HepG2 (cell line): ENCODE results near the gene CARMIL3. TPM values are rescaled to one million over a fixed set of nuclear protein-coding genes. Genes with fewer than 3 reads are reported as not detected.
A peak's percentile ranks its signal among the peaks of the same experiment; 100 is the strongest.

Experiments used
- AGO2 ChIP-seq: fragments of 200-400 bp; formaldehyde crosslinking; optimal IDR thresholded peaks from 2 replicates; pipeline ENCODE3; 2017; ENCODE audit warnings: mild to moderate bottlenecking, low read depth, low read length, moderate library complexity
- MATR3 ChIP-seq: sonication (generic); formaldehyde crosslinking; IDR thresholded peaks from 2 replicates; pipeline ENCODE4 v1.4.0; 2020; ENCODE audit warnings: missing genetic modification reagents
- NFKBIZ ChIP-seq: IDR thresholded peaks from 2 replicates; pipeline ENCODE4 v1.6.1; 2018; ENCODE audit warnings: missing genetic modification reagents, missing compliant biosample characterization
- PHF21A ChIP-seq: sonication (generic); formaldehyde crosslinking; IDR thresholded peaks from 2 replicates; pipeline ENCODE4 v1.5.0; 2020; ENCODE audit warnings: mild to moderate bottlenecking, missing genetic modification reagents
- SKI ChIP-seq: fragments of 450-650 bp; IDR thresholded peaks from one replicate; pipeline ENCODE4 v1.6.1; 2018; ENCODE audit warnings: mild to moderate bottlenecking; ENCODE audit not compliant: partially characterized antibody
- SRSF9 ChIP-seq: fragments of 200-400 bp; formaldehyde crosslinking; IDR thresholded peaks from 2 replicates; pipeline ENCODE4 v1.6.1; 2018; ENCODE audit warnings: borderline replicate concordance, mild to moderate bottlenecking, low read depth, low read length; ENCODE audit not compliant: insufficient read depth, poor library complexity, severe bottlenecking
- SYNCRIP ChIP-seq: fragments of 200-400 bp; formaldehyde crosslinking; IDR thresholded peaks from 2 replicates; pipeline ENCODE4 v1.6.1; 2018; ENCODE audit warnings: mild to moderate bottlenecking, low read depth, low read length; ENCODE audit not compliant: insufficient read depth
- TCF12 ChIP-seq, 2 experiments: fragments of 450-650 bp in 1 of 2; sonication (generic) in 1 of 2; formaldehyde crosslinking in 1 of 2; IDR thresholded peaks; 2 replicates each; pipeline versions ENCODE4 v1.6.1 to v1.8.0; 2017 to 2022; ENCODE audit warnings: antibody characterized with exemption in 1 of 2, mild to moderate bottlenecking in 1 of 2, missing genetic modification reagents in 1 of 2, moderate library complexity in 1 of 2
- ZIK1 ChIP-seq: sonication (generic); formaldehyde crosslinking; IDR thresholded peaks from 2 replicates; pipeline ENCODE4 v1.5.0; 2020; ENCODE audit warnings: mild to moderate bottlenecking, low read depth, missing genetic modification reagents, borderline replicate concordance
- ZNF17 ChIP-seq: sonication (generic); formaldehyde crosslinking; IDR thresholded peaks from 2 replicates; pipeline ENCODE4 v1.5.0; 2020; ENCODE audit warnings: mild to moderate bottlenecking, missing genetic modification reagents
- ZNF850 ChIP-seq: sonication (generic); formaldehyde crosslinking; conservative IDR thresholded peaks from 2 replicates; pipeline ENCODE4 v1.9.0; 2021; ENCODE audit warnings: mild to moderate bottlenecking, missing genetic modification reagents
- polyA plus RNA-seq, 8 experiments: library from polyadenylated mRNA; depleted of rRNA in 3 of 8; stranded (reverse) in 7 of 8; unstranded in 1 of 8; fragments of >200 nt; fragmentation: Illumina TruSeq in 4 of 8; extraction: Trizol in 4 of 8; gene quantifications; 2 replicates each; pipeline versions ENCODE4 v1.2.1 to v1.2.3, GENCODE V29; 2011 to 2016; ENCODE audit warnings: low read depth in 4 of 8, missing spikeins in 1 of 8, mixed read lengths in 1 of 8; ENCODE audit not compliant: insufficient read depth in 1 of 8
- total RNA-seq, 5 experiments: library from RNA; depleted of rRNA; stranded (reverse); fragments of >200 nt; fragmentation: Illumina TruSeq; extraction: Trizol; gene quantifications; 2 replicates each; pipeline ENCODE4 v1.2.3, GENCODE V29; 2016; ENCODE audit warnings: low read depth in 1 of 5
- TF ChIP-seq, protein P1 (sequence below): sonication (generic); formaldehyde crosslinking; IDR thresholded peaks from one replicate; pipeline ENCODE4 v1.5.1; 2020; ENCODE audit warnings: mild to moderate bottlenecking, missing genetic modification reagents; ENCODE audit errors: not compliant biosample characterization
- TF ChIP-seq, protein P2 (sequence below): sonication (generic); formaldehyde crosslinking; IDR thresholded peaks from 2 replicates; pipeline ENCODE4 v1.5.1; 2020; ENCODE audit warnings: missing genetic modification reagents, mild to moderate bottlenecking, borderline replicate concordance
- TF ChIP-seq, protein P3 (sequence below): sonication (generic); formaldehyde crosslinking; IDR thresholded peaks from 2 replicates; pipeline ENCODE4 v1.5.1; 2020; ENCODE audit warnings: mild to moderate bottlenecking, missing genetic modification reagents, borderline replicate concordance
- TF ChIP-seq, protein P4 (sequence below): sonication (generic); formaldehyde crosslinking; IDR thresholded peaks from 2 replicates; pipeline ENCODE4 v1.4.0; 2020; ENCODE audit warnings: missing genetic modification reagents, borderline replicate concordance
- TF ChIP-seq, protein P5 (sequence below): sonication (generic); formaldehyde crosslinking; IDR thresholded peaks from 2 replicates; pipeline ENCODE4 v1.8.1; 2023; ENCODE audit warnings: mild to moderate bottlenecking, missing genetic modification reagents, borderline replicate concordance

Gene CARMIL3
- total and polyA plus RNA-seq, 2 of the 13 experiments (the other 11 are each of a cell fraction or from before 2014, with no cell fraction given), result 0.27 to 0.55 TPM

DNA sequence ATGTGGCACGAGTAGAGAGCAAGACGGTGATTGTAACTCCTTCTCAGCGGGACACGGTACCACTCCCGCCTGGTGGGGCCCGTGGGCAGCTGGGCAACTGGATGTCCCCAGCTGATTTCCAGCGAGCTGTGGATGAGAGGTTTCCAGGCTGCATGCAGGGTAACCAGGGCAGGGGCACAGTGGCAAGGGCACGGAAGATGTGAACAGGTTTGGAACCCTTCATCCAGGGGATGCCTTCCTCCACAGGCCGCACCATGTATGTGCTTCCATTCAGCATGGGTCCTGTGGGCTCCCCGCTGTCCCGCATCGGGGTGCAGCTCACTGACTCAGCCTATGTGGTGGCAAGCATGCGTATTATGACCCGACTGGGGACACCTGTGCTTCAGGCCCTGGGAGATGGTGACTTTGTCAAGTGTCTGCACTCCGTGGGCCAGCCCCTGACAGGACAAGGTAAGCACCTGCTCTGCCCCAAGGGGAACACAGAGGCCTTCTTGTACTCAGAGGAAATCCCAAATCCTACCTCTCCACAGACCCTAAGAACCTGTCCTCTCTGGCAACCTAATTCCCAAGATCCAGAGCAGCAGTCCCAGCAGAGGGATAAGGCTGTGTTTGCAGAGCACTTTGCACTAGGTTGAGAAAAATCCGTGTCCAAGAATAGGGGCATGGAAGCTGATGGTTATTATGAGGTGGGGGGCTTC is 46.6 kb downstream of the CARMIL3 start (continued):
- TF ChIP-seq, protein P1, sequence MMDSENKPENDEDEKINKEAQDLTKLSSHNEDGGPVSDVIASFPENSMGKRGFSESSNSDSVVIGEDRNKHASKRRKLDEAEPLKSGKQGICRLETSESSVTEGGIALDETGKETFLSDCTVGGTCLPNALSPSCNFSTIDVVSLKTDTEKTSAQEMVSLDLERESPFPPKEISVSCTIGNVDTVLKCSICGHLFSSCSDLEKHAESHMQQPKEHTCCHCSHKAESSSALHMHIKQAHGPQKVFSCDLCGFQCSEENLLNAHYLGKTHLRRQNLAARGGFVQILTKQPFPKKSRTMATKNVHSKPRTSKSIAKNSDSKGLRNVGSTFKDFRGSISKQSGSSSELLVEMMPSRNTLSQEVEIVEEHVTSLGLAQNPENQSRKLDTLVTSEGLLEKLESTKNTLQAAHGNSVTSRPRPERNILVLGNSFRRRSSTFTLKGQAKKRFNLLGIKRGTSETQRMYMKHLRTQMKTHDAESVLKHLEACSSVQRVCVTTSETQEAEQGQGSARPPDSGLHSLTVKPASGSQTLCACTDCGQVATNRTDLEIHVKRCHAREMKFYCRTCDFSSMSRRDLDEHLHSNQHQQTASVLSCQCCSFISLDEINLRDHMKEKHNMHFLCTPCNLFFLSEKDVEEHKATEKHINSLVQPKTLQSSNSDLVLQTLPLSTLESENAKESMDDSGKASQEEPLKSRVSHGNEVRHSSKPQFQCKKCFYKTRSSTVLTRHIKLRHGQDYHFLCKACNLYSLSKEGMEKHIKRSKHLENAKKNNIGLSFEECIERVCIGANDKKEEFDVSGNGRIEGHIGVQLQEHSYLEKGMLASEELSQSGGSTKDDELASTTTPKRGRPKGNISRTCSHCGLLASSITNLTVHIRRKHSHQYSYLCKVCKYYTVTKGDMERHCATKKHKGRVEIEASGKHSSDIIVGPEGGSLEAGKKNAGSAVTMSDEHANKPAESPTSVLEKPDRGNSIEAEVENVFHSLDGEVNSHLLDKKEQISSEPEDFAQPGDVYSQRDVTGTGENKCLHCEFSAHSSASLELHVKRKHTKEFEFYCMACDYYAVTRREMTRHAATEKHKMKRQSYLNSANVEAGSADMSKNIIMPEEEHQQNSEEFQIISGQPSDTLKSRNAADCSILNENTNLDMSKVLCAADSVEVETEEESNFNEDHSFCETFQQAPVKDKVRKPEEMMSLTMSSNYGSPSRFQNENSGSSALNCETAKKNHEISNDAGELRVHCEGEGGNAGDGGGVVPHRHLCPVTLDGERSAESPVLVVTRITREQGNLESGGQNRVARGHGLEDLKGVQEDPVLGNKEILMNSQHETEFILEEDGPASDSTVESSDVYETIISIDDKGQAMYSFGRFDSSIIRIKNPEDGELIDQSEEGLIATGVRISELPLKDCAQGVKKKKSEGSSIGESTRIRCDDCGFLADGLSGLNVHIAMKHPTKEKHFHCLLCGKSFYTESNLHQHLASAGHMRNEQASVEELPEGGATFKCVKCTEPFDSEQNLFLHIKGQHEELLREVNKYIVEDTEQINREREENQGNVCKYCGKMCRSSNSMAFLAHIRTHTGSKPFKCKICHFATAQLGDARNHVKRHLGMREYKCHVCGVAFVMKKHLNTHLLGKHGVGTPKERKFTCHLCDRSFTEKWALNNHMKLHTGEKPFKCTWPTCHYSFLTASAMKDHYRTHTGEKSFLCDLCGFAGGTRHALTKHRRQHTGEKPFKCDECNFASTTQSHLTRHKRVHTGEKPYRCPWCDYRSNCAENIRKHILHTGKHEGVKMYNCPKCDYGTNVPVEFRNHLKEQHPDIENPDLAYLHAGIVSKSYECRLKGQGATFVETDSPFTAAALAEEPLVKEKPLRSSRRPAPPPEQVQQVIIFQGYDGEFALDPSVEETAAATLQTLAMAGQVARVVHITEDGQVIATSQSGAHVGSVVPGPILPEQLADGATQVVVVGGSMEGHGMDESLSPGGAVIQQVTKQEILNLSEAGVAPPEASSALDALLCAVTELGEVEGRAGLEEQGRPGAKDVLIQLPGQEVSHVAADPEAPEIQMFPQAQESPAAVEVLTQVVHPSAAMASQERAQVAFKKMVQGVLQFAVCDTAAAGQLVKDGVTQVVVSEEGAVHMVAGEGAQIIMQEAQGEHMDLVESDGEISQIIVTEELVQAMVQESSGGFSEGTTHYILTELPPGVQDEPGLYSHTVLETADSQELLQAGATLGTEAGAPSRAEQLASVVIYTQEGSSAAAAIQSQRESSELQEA (CRISPR knock-in tag), result peak; percentile 28
- no peak for TF ChIP-seq PHF21A
- TF ChIP-seq, protein P2, sequence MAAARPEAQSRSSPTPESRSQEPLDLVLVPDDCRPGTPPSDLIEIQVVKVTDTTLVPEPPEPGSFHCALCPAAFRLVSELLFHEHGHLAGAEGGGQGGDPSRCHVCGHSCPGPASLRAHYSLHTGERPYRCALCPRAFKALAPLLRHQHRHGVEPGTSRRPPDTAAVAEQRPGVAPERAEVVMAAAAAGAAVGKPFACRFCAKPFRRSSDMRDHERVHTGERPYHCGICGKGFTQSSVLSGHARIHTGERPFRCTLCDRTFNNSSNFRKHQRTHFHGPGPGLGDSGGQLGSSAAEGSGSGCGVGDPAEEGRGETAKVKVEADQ (CRISPR knock-in tag), result no peak
- TF ChIP-seq, protein P3, sequence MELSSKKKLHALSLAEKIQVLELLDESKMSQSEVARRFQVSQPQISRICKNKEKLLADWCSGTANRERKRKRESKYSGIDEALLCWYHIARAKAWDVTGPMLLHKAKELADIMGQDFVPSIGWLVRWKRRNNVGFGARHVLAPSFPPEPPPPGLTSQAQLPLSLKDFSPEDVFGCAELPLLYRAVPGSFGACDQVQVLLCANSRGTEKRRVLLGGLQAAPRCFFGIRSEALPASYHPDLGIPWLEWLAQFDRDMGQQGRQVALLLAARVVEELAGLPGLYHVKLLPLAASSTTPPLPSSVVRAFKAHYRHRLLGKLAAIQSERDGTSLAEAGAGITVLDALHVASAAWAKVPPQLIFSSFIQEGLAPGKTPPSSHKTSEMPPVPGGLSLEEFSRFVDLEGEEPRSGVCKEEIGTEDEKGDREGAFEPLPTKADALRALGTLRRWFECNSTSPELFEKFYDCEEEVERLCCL, result no peak
- TF ChIP-seq SRSF9, result no peak
- no peak for TF ChIP-seq SYNCRIP
- TF ChIP-seq ZNF850 (CRISPR knock-in tag), result no peak
- TF ChIP-seq TCF12 (IDR thresholded peaks at IDR 0.05), result no peak
- no peak for TF ChIP-seq TCF12 (CRISPR knock-in tag; IDR thresholded peaks at IDR 0.05)
- TF ChIP-seq ZNF17 (CRISPR knock-in tag), result no peak
- TF ChIP-seq MATR3, result no peak
- no peak for TF ChIP-seq SKI
- TF ChIP-seq ZIK1 (CRISPR knock-in tag), result no peak
- no peak for TF ChIP-seq NFKBIZ
- TF ChIP-seq, protein P4, sequence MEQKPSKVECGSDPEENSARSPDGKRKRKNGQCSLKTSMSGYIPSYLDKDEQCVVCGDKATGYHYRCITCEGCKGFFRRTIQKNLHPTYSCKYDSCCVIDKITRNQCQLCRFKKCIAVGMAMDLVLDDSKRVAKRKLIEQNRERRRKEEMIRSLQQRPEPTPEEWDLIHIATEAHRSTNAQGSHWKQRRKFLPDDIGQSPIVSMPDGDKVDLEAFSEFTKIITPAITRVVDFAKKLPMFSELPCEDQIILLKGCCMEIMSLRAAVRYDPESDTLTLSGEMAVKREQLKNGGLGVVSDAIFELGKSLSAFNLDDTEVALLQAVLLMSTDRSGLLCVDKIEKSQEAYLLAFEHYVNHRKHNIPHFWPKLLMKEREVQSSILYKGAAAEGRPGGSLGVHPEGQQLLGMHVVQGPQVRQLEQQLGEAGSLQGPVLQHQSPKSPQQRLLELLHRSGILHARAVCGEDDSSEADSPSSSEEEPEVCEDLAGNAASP (CRISPR knock-in tag), result no peak
- TF ChIP-seq AGO2, result peak; percentile 86
- TF ChIP-seq, protein P5, sequence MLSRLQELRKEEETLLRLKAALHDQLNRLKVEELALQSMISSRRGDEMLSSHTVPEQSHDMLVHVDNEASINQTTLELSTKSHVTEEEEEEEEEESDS (CRISPR knock-in tag), result no peak
